GM18511 (cell line): ENCODE measurements around the gene TMED9.
A peak's percentile ranks its signal among the peaks of the same experiment; 100 is the strongest.
"Not testable (repeated sequence)": the region's sequence is repeated elsewhere in the genome, so short reads cannot be mapped to it uniquely, and the experiment has no call there.

ENCODE experiments used
- ATAC-seq: cut with Tn5 transposase; IDR thresholded peaks from one replicate; pipeline ENCODE4 v1.9.1; 2021; ENCODE audit warnings: mild to moderate bottlenecking, moderate library complexity; ENCODE audit not compliant: unreplicated experiment

TMED9 gene

GRCh38 chr5:177592010-177592834 is at the start of gene TMED9:
TMED9 (plus strand) TSS chr5:177592203; CDS start chr5:177592215, 12 bp downstream.
- ATAC-seq, result peak; percentile 97

GRCh38 chr5:177542816-177543465 is 49.1 kb upstream of the TMED9 start:
- no peak for ATAC-seq

DNA sequence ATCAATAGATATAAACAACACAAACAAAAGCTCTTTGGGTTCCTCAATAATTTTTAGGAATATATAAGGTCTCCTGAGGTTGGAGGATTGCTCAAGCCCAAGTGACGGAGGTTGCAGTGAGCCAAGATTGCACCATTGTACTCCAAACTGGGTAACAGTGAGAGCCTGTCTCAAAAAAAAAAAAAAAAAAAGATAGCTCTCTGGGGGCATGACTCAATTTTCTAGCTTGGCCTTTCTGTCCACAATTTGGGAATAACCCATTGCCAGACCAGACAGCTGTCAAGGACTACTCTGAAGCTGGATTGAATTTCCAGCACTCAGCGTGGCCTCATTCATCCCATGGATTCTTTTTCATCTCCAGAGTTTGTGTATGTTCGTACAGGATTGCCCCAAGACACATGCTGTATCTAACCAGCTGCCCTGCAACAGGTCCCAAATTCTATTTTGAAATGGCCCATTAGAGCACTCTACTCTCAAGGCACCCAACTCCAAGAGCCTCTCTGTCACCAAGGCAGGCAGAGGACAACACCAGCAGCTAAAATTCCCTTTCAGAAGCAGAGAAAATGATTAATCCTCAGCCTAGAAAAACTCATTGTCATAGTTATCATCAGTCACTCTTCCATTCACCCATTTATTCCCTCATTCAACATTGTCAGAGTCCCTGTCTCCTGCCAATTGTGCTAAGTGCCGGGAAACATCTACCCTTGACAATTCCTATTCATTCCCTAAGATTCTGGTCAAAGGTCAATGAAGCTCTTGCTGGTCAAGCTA is 46.3 kb upstream of the TMED9 start:
- ATAC-seq, result no peak

DNA sequence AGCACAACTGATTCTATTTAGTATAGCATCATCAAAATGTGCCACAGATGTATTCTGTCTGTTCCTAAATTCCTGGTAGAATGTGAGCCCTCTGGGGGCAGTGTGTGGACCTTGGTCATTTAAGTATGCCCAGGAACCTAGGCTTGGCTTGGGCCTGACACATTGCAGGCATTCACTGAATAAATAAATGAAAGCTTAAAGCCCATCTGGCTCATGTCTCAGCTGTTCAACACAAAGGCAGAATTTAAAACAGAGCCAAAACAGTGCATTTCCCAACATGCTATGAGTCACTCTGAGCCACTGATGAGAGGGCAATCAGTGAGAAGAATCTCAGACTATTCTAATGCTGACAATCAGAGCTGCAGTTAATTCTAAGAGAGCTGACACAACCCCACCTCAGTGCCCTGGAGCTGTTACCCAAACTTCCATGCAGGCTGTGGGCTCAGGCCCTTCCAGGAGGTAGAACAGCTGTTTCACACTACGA is 45.7 kb upstream of the TMED9 start:
- ATAC-seq, result no peak

- no peak for ATAC-seq
Measured at GRCh38 chr5:177547736-177548135, 44.3 kb upstream of the TMED9 start.

- ATAC-seq, result no peak
Measured at GRCh38 chr5:177548495-177548894, 43.5 kb upstream of the TMED9 start.

DNA sequence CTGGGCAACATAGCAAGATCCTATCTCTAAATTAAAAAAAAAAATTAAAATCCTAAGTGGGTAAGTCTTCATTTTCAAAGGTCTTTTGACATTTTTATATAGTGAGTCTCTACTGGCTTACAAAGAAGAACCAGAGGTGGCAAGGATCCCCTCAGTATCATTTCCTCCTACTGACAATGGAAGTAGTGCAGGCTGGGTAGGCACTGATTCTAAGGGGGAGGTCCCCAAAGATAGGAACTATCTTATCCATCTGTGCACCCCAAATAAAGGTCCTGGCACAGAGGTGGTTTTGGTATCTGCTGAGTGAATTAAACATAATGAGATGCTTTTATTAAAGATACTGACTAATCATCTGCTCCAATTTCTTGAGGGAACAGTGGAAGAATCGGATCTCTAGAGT is 41.9 kb upstream of the TMED9 start:
- ATAC-seq, result no peak

DNA sequence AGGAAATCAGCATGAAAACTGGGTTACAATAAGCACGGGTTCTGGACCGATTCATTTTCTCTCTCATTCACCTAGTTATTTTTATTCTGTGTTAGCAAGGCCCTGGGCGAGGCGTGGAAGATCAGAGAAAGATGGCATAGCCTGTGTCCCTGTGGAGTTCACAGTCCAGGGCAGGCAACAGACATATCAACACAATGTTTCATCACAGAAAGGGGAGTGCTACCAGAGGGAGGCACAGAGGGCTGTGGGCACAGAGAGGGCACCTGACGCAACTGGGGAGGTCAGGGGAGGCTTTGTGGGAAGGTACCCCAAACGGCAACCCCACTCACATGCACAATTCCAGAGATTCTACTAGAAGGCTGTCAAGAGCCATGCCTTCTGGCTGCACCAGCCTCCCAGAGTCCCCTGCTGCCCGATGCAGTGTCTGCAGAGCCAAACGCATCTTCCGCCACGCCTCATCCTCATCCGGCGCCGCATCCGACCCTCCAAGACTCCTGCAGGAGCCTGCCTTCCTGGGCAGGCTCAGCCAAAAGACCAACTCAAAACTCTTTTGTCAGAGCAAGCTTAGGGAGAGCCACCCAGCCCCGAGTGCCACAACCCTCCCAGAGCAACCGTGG is 39.1 kb upstream of the TMED9 start:
- no peak for ATAC-seq

- peak; percentile 47 for ATAC-seq
Measured at GRCh38 chr5:177553671-177554429, 38.2 kb upstream of the TMED9 start.

- ATAC-seq, result peak; percentile 94
Measured at GRCh38 chr5:177554474-177555111, 37.4 kb upstream of the TMED9 start, which contains the start of gene FAM193B. FAM193B (minus strand) TSS chr5:177554563; CDS start chr5:177554458, 105 bp downstream.

- ATAC-seq, result no peak
Measured at GRCh38 chr5:177555228-177555627, 36.8 kb upstream of the TMED9 start.

DNA sequence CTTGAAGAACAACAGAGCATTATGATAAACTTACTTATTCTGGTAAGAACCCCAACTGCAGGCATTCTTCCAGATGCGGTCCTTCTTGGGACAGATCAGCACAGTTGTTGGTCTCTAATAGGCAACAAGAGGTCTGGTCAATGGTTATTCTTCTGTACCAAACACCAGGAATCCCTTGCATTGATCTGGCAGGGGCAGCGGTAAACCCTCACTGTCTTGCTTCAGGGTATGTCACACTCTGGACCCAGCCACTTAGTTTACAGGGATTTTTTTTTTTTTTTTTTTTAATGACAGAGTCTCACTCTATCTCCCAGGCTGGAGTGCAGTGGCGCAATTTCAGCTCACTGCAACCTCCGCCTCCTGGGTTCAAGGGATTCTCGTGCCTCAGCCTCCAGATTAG is 36.3 kb upstream of the TMED9 start:
- no peak for ATAC-seq

- ATAC-seq, result no peak
Measured at GRCh38 chr5:177557041-177557647, 34.9 kb upstream of the TMED9 start.

GRCh38 chr5:177557796-177558195 is 34.2 kb upstream of the TMED9 start:
- ATAC-seq, result no peak

GRCh38 chr5:177559446-177559941 is 32.5 kb upstream of the TMED9 start:
- ATAC-seq, result not testable (repeated sequence)

DNA sequence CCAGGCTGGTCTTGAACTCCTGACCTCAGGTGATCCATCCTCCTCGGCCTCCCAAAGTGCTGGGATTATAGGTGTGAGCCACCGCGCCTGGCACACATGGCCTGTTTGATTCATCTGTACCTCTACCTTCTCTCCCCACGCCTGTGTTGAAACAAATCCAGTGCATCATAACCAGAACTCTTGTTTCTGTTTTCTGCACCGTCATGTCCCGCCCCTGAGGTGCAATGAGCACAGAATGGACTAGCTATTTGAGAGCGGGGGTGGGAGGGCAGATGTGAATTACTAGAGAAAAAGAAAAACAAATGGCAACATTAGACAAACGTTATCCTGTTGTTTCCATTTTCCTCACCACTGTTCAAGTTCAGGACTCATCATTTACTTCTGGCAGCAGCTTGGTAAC is 27.0 kb upstream of the TMED9 start:
- no peak for ATAC-seq

GRCh38 chr5:177568326-177568725 is 23.7 kb upstream of the TMED9 start:
- ATAC-seq, result no peak

- no peak for ATAC-seq
Measured at GRCh38 chr5:177569894-177570293, 22.1 kb upstream of the TMED9 start.

- ATAC-seq, result no peak
Measured at GRCh38 chr5:177575488-177575887, 16.5 kb upstream of the TMED9 start.
